Measurements from ENCODE around the gene SCGB3A2. TPM values are rescaled to one million over a fixed set of nuclear protein-coding genes. Genes with fewer than 3 reads are reported as not detected.

SCGB3A2 gene, protein sequence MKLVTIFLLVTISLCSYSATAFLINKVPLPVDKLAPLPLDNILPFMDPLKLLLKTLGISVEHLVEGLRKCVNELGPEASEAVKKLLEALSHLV
- not detected for polyA plus RNA-seq (ENCODE audit: insufficient read length in 10 of 10)
- long read RNA-seq, donor 1: 0 reads
- long read RNA-seq, donor 2, partial matches to known transcripts: 6 of 8 reads
- long read RNA-seq, donor 2, other reads (novel, unspliced or antisense): 0 of 8 reads
- long read RNA-seq, donor 3: 0 reads
- long read RNA-seq, donor 4: 0 reads
- long read RNA-seq, donor 5: 0 reads
- long read RNA-seq, donor 6: 0 reads
- long read RNA-seq, donor 7: 0 reads
- long read RNA-seq, donor 8: 0 reads
- long read RNA-seq, donor 9: 0 reads

DNA sequence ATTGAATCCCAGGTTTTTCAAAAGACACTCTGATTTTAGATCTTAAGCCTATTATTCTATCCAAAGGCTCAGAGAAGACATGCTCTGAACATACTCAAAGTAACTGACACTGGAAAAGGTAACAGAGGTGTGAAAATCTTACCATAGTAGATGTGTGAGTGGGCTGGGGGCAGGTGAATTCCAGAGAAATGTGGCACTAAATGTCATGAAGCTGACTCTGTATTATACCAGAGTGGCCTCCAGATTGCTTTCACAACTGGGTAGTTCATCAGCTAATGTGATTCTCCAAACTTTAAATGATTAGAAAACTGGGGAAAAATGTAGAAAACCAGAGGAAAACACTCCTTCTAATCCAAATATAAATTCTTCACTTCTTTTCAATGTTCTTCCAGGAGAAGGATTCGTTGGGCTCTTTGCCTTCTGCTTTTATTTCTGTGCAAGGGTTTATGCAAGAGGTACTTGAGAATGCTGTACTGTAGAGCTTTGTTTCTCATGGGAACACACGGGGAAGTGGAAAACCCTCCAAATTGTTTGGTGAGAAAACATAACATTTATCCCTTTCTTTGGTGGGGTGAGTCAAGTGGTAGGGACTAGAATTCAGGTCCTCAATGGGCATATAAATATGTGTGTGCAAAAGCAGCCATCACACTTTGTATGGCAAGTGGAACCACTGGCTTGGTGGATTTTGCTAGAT is at the start of gene SCGB3A2:
Gene SCGB3A2, plus strand, starts transcription at position 646 of the 694 bp plus-strand sequence. CDS start 93 bp downstream, outside the sequence.
- no peak for DNase-seq

DNA sequence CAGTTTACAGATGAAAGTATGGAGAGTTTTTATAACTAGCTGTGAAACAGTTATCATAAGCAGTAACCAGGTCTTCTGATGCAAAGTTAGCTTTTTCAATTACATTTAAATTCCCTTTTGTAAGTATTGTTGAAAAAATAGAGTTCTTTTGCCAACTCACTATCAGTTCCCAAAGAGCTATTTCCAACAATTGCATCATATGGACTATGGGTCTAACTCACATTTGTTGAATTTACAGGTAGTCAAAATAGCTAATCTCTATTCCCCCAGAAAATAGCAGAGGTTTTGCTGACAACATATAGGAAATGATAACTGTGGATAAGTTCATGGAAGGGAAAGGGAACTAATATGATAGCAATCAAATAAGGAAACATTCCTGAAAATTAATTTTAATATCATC is 48.5 kb upstream of the SCGB3A2 start:
- no peak for DNase-seq

DNA sequence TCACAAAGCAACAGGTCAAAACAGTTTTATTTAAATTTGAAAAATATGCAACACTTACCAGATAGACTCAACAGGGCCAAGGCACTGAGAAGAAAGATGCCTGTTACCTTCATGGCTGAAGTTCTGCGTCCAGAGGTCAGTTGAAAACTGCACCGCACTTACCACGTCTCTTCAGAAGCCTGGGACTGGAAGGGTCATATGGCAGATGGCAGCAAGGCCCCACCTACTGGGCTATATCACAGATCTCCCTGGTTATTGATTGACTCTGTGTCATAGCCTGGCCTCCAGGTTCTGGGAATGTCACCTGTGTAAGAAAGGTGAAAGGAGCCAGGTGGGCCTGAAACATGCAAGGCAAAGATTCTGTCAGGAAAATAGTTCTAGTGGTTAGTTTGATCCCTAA is 47.0 kb upstream of the SCGB3A2 start, which contains the start of gene SPINK1:
Gene SPINK1, minus strand, starts transcription at position 207 of the 400 bp plus-strand sequence. Its CDS starts 94 bp downstream, at position 113.
- no peak for DNase-seq

DNA sequence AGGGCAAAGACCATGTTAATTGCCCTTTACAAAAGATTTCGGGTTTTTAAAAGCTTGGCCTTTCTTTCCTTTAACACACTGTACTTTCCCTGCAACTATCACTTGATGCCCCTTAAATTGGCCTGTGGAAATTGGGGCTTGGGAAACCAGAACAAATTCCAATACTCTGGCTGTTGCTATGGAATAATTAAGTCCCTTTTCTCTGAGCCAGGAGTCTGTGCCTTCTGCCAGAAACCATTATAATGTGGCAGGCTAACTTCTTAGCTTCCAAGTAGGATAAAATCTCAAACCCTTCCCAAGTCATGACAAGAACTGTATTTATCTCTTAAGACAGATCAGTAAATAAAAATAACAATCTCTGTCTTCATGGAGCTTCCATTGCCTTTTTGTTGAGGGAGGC is 46.0 kb upstream of the SCGB3A2 start:
- peak in 1 of 3 donors; percentile 9 for DNase-seq

DNA sequence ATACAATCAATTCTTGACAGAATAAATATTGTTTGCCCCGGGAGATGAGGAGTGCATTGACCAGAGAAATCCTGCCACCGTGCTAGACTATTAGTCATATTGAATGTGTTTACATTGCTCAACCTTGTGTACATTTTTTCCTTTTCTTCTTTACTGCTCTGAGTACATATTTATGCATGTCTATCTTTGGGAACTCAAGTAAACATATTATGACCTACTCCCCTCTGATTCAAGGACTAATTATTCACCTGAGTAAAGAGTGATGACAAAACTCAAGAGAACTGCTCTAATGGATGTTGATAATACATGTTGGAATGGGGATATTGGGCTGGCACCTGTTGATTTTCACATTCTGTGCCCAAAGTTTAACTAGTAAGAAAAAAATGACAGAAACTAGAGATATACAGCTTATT is 43.1 kb upstream of the SCGB3A2 start:
- DNase-seq: no peak

DNA sequence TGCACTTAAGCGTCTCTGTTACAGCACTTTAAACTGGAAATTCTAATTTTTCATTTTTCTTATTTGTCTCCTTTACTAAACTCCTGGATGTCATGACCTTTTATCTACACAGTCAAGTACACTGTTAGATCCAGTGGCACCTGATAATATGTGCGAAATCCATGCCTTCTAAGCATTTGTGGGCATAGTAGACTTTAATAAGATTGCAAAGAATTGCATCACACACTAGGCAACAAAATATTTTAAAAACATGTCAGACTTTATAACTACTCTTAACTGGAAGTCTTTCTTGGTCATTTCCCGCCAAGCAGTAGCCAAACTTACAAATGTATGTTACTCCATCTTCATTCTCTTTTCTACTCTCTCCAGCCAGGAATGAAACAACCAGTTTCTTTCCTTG is 42.1 kb upstream of the SCGB3A2 start:
- DNase-seq: no peak

DNA sequence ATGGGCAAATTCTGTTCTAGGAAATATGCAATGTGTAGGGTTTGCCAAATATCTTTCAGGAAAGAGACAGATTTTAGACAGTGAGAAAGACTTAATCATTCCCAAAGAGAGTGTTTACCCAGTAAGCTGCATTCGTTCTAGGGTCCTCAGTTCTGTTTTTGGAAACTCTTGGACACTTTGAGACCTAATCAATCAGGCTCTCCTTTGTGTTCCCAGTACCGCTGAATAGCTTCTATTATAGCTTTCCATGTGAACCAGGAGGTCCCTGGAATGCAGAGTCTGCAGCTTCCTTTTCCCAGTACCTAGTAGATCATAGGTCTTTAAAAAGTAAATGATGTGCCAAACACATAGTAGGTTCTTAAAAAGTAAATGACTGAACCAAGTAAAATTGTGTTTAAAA is 35.6 kb upstream of the SCGB3A2 start:
- no peak for DNase-seq

DNA sequence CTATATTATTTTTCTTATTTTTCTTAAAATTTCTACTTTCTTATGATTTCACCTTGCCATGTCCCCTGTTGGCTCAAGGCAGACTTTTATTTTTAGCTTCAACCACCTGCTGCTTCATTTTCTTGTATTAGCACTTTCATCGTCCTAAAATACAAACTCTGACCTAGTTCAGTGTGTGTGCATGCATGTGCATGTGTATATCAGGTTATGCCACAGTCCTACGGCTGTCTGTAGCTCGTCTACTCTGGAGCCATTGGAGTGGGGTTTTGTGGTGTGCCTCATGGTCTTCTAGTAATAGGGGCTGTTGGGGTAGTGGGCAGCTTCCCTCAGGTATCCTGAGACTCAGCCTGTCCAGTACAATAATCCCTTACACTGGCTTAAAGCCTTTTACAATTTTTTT is 33.7 kb upstream of the SCGB3A2 start:
- DNase-seq: no peak

DNA sequence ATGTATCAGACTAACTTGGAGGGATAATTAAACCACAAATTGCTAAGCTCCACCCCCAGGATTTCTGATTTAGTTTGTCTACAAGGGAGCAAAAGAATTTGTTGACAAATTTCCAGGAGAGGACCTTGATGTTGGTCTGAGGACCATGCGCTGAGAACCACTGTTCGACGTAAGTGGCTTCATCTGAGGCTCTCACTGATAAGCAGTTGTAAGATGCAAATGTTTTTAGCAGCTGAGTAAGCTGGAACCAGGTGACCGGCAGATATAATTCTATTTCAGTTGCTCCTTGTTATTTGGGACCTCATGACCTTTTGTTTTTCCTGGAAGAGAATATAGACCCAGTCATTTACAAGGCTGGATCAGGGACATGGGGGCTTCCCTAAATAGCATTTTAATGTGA is 32.9 kb upstream of the SCGB3A2 start:
- DNase-seq: no peak

DNA sequence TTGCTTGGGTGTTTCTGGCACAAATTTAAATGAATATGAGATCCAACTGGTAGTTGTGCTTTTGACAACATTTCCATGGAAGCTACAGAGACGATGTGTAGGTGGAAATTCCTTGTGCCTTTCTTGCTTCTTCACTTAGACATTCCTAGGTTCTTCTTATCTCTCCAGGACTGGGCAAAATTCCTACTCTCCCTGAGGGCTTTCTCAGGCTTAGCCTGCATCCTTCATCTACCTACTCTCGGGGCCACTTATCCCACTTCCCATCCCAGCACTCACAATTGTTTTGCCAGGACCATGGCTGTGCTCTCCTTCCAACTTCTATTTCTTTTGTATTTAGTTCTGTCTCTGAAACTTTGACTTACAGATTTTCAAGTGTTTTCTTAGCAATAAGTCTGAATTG is 29.3 kb upstream of the SCGB3A2 start:
- no peak for DNase-seq

DNA sequence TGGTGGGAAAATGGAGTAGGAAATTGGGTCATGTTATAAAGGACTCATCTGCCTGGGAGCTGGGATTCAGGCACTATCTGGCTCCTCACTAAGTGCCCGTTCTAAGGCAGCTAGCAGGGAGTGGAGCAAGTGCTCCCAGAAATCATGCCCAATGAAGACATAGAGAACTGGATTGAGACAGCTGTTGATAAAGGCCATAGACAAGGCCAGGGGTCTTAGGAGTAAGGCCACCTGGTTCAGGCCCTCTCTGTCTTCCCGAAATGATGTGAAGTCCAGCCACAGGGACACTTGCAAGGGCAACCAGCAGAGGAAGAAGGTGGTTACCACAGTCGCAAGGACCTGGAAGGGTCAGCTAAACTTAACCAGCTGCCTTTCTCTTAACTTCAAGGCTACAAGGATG is 26.9 kb upstream of the SCGB3A2 start:
- DNase-seq: no peak

DNA sequence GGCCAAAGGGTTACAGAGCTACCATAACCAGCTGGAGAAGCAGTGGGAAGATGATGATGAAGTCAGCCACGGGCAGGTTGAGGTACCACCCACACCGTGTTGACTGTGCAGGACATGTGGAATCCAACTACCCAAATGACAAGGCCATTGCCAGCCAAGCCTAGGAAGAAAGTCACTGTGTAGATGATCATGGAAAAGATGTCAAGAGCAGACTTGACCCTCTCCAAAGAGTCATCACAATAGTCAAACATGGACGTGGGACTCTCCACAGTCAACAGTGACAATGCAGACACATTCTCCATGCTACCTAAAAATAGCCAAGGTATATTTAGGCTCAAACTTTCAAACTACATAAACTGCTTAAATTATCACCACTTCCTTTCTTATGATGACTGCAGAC is 26.1 kb upstream of the SCGB3A2 start:
- DNase-seq: no peak

DNA sequence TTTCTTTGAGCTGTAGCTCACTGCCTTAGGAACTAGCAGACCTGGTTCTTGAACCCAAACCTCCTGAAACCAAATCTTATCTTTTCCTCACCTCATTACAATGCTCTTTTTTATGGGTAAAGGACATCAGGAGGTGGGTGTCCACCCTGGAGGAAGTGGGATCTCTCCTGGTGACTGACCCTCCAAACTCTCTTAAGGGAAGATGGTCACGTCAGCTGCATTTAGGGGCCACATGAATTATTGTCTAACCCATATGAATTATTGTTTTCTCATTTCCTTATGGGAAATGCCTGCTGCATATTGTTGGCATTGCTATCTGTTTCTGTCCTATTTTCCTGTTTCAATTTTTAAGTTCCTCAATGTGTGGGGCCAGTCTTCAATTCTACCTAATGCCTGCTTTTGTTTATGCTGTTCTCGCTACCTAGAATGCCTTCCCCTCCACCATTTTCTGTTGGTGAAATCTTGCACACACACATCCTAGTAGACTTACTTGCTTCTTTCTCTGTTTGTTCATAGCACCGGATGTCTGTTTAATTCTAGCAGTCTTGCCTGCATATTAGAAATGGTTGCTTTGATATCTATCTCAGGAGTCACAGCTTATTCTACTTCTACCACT is 25.0 kb upstream of the SCGB3A2 start:
- DNase-seq: no peak

DNA sequence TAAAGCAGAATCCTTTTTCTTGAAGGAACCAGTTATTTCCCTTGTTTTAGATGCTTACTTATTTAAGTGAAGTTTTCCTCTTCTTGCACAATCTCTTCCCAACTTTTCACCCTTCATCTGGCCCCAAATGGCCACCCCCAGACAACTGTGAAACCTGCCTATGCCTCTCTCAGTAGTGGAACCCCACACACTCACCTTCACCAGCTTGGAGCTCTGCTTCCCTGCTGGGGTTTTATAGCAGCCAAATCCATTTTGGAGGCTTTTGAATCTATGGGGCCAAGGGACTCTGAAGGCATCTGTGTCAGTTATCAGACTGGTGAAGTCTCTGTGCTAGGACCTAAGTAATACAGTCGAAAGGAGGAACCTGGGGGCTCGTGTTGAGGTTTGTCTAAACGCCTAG is 24.2 kb upstream of the SCGB3A2 start:
- DNase-seq: no peak

DNA sequence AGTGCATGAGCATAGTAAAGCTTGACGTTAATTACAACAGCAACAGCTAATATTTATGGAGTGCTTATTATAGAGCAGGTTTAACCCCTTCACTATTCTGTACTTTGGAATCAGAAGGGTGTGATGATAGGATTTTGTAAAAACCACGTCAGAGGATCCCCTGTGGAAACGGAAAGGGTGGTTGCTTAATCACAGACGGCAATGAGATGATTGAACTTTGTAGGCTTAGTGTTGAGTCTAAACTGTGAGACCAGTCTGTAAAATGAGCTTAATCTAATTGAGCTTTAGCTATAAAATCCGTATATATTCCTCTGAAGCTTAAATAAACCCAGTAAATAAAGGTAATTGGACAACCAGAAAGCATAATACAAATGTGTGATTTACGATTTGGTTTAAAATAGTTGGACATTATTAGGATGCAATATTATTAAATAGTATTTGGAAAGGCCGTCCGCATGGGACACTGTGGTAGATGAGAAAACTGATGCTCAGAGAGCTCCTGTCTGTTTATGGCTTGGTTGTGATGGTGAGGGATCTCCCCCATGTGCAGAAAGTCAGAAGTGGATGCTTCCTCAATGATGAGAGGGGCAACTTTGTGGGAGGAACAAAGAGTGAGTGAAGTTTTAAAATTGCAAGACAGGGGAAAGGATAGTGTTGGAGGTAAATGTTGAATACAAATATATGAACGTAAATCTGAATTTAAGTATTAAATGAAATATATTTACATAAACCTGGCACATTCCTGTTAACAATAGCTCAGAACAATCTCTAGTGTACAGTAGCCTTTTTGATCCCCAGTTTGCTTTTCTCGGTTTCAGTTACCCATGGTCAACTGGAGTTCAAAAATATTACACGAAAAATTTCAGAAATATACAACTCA is 23.4 kb upstream of the SCGB3A2 start:
- no peak for DNase-seq

DNA sequence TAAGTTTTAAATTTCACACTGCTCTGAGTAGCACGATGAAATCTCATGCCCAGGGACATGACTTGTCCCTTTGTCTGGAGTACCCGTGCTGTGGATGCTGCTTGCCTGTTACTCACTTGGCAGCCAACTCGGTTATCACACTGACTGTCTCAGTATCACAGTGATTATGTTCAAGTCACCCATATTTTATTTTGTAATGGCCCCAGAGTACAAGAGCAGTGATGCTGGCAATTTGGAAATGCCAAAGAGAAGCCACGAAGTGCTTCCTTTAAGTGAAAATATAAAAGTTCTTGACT is 22.8 kb upstream of the SCGB3A2 start:
- no peak for DNase-seq

DNA sequence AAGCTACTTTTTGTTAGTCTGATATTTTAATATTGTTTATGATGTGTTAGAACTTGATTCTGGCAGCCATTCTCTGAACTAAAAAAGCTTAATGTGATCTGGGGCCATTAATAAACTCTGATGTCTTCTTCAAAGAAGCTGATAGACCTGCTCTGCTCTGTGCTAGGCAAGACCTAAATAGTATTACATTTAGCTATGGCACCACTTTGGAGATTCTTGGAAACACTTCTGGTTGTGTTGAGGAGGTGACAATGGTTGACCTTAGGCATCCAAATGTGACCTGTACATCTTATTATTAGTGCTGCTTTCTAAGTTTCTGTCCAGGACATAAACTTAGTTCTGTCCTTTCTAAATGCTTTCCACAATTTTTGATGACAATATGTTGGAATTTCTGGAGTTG is 21.7 kb upstream of the SCGB3A2 start:
- no peak for DNase-seq

DNA sequence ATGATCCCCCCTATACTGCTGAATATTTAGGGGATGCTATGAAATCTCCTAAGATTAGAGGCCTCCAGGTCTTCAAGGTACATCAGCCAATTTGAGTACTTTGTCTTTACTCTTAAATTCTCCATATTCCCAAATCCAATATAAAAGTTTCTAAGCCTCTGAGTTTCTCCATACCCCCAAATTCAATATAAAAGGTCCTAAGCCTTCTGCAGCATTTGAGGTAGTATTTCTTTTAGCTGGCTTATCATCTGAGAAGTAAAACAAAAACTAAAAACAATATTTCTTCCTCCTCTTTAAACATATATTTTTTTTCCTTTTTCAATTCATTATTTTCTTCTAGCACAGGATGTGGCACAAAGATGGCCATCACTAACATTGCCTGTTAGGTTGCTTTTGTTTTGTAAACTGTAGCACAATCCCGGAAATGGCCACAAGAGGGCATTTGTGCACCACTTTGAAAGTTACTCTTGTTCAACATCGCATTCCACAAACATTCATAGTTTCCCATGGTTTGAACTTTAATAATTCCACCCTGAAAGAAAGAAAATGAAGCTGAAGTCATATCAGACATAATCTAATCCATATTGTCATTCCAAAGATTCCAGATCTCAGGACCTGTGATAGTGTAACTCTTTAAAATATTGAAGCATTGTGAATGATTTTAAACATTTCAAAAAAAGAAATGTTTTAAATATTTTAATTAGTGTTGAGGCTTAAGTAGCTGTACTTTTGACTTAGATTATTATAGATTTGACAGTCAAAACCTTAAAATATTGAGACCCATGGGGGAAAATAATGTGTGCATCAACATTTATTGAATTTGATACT is 21.0 kb upstream of the SCGB3A2 start:
- peak; percentile 38 to 77 (median 59) for DNase-seq

DNA sequence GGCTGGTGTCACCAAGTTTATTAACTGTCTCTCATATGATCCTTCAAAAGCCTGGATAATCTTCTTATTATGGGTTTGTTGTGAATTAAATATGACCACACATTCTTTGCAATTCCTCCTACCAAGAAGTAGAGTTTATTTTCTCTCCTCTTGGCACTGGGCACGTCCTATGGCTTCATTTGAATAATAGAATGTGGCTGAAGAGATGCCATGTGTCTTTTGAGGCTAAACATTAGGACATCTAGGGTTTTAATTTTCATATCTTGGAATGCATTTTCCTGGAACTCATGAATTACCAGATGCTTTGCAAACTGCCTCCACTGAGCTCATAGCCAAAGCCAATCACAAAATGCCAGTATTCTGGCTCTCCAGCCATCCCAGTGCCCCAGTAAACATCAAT is 19.9 kb upstream of the SCGB3A2 start:
- DNase-seq: no peak

DNA sequence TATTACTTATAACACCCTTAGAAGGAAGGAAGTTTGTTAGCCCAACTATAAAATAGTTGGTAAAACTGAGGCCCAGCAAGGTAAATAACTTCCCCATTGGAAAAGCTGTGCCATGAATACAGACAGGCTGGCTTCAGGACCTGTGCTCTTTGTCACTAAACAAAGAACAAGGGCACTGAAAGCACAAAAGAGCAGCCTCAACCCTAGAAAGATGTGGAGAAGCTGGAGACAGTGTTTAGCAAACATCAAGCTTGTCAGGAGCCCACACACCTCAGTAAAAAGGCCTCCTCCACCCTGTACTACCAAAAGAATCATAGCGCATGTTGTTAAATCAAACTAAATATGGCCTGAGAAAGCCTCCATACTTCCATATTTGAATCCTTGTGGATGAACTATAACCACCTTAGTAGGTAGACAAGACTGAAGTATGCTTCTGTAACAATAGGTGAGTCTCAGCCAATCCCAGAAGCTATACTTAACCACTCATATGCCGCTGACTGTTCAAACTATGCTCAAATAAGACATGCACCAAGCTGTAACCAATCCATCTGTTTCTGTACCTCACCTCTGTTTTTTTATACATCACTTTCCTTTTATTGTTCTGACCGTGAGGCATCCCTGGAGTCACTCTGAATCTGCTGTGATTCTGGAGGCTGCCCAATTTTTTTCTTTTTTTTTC is 18.4 kb upstream of the SCGB3A2 start:
- no peak for DNase-seq

DNA sequence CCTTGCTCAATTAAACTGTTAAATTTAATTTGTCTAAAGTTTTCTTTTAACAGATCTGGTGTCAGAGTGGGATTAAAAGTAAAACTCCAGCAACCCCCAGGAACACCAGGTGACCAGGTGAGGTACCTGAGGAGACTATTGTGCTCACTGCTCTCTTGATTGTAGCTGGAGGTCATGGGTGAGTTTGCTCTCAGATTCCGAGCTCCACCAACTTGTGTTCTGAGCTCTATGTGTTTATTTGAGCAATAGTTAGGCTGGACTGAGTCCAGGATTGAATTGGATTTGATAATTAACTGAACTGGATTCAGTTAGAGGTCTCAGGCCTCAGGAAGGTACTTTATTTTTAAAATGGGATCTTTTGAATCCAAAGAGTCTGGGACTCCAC is 17.9 kb upstream of the SCGB3A2 start:
- DNase-seq: no peak

Data from muscle of back (tissue), 13 donors.